Raji (cell line): ENCODE results near the gene SRSF3.

ENCODE experiments used
- POLR2A ChIP-seq: IDR thresholded peaks from 2 replicates; pipeline ENCODE4 v1.6.1; 2011; ENCODE audit warnings: low read depth, low read length, control low read depth; ENCODE audit not compliant: insufficient read depth

Gene SRSF3

GRCh38 chr6:36610041-36610955 lies 16.1 kb downstream of the SRSF3 start:
- no peak for TF ChIP-seq POLR2A

GRCh38 chr6:36610956-36611336 lies 16.8 kb downstream of the SRSF3 start:
- no peak for TF ChIP-seq POLR2A

- no peak for TF ChIP-seq POLR2A
These were observed 18.0 kb downstream of the SRSF3 start for GRCh38 chr6:36612101-36612625.

DNA sequence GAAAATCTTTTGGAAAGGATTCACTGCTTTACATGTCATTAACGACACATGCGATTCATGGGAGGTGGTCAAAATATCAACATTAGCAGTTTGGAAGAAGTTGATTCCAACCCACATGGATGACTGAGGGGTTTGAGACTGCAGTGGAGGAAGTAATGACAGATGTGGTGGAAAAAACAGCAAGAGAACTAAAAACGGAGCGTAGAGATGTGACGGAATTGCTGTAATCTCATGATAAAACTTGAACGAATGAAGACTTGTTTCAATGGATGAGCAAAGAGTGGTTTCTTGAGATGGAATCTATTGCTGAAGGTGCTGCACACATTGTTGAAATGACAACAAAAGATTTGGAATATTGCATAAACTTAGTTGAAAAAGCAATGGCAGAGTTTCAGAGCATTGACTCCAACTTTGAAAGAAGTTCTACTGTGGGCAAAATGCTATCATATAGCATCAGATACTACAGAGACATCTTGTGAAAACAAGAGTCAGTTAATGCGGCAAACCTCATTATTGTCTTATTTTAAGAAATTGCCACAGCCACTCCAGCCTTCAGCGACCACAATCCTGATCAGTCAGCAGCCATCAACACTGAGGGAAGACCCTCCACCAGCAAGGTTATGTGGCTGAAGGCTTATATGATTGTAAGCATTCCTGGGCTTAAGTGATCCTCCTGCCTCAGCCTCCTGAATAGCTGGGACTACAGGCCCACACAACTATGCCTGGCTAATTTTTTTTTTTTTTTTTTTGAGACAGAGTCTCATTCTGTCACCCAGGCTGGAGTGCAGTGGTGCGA lies 19.2 kb downstream of the SRSF3 start:
- no peak for TF ChIP-seq POLR2A

- TF ChIP-seq POLR2A = no peak
These were observed 21.0 kb downstream of the SRSF3 start for GRCh38 chr6:36615018-36615761.

GRCh38 chr6:36616893-36617521 lies 22.8 kb downstream of the SRSF3 start:
- TF ChIP-seq POLR2A = no peak

GRCh38 chr6:36618366-36619355 lies 24.5 kb downstream of the SRSF3 start:
- no peak for TF ChIP-seq POLR2A

DNA sequence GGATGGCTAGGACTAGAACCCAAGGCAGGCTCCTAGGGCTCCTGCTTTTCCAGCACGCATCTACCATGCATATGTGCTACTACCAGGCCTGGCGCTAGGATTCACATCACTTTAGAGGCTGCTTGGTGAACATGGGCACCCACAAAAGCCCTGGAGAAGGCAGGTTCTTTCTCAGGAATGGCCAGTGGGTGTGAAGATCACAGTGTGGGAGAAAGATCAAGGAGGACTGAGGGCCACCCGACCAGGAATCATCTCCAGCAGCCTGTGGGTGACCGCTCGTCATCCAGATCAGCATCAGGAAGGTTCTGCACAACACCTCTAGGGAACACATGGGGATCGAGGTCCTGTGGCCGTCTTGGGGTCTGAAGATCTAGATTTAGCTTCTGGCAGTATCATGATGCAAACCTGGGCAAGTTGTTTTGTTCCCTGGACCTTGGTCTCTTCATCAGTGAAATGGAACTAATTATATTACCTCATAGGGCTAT lies 27.3 kb downstream of the SRSF3 start:
- TF ChIP-seq POLR2A = no peak

DNA sequence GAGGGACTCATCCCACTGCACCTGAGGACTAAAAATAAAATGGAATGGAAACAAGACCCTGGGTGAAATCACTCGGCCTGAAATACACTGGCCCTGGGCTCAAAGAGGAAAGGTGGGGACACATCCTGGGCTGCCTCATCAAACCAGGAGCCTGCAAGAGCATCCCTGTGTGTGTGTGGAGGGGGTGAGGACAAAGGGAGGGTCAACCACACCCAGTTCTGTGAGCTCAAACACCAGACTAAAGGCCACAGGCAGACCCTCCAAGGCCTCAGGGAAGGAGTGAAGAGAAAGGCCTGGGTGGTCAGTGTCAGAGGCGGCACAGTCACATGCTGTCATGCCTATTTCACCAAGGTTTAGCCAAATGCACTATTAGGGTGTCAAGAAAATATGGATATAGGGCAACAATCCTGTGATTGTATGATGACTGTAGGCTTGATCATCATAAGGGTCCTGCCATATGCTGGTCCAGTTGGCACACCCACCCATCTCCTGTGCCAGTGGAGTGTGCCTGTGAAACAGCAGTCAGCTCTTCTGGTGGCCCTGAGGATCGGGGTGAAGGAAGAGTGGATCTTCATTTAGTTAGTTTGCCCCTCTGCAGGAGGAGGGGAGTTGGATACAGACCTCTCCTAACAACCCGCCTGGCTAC lies 28.9 kb downstream of the SRSF3 start:
- no peak for TF ChIP-seq POLR2A

- TF ChIP-seq POLR2A = no peak
These were observed 29.6 kb downstream of the SRSF3 start for GRCh38 chr6:36623547-36624459.

DNA sequence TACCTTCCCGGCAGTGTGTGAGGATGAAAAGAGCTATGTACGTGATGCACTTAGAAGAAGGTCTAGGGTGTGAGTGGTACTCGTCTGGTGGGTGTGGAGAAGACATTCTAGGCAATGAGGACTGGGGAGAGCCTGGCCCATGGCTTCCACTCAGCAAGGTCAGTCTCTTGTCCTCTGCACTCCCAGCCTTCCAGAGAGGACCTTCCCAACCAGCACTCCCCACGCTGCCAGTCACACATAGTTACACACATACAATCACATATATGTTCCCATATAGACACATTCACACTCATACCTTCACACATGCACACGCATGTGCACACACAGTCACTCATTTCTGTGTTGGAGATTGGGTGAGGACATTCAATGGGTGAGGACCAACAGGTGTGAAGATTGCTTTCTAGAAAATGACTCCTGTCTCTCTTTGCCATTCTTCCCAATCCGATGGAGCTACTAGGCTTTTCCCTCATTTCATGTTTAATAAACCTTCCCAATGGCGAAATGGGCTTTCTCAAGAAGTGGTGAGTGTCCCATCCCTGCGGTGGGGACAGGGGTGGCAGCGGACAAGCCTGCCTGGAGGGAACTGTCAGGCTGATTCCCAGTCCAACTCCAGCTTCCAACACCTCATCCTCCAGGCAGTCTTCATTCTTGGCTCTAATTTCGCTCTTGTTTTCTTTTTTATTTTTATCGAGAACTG lies 30.4 kb downstream of the SRSF3 start:
- no peak for TF ChIP-seq POLR2A

- TF ChIP-seq POLR2A = no peak
These were observed 31.2 kb downstream of the SRSF3 start for GRCh38 chr6:36625158-36625919.
